ENCODE results near the gene COL16A1. TPM values are rescaled to one million over a fixed set of nuclear protein-coding genes. Genes with fewer than 3 reads are reported as not detected.
A peak's percentile ranks its signal among the peaks of the same experiment; 100 is the strongest.

The COL16A1 gene
- total and polyA plus RNA-seq, 2 of the 13 experiments (the other 11 are each of a cell fraction or from before 2014, with no cell fraction given), result 4.3 to 12.2 TPM

GRCh38 chr1:31644560-31645273 lies 59.1 kb downstream of the COL16A1 start, which contains the start of gene PEF1 (continued):
- TF ChIP-seq ARID4A (CRISPR knock-in tag; IDR thresholded peaks at IDR 0.05; ENCODE audit: borderline replicate concordance), result peak; percentile 88
- peak; percentile 58; the same call in 1 of the 2 replicates for TF ChIP-seq KDM4B (CRISPR knock-in tag; IDR thresholded peaks at IDR 0.05)
- TF ChIP-seq ZNF282 (IDR thresholded peaks at IDR 0.05; ENCODE audit: partially characterized antibody), result no peak
- TF ChIP-seq ZNF496 (CRISPR knock-in tag; IDR thresholded peaks at IDR 0.05; ENCODE audit: insufficient replicate concordance), result no peak
- TF ChIP-seq ETS1 (CRISPR knock-in tag; IDR thresholded peaks at IDR 0.05), result no peak
- TF ChIP-seq ZNF746 (CRISPR knock-in tag; IDR thresholded peaks at IDR 0.05), result no peak; the same call in 1 of the 2 replicates
- peak; percentile 26; the same call in 1 of the 3 replicates for TF ChIP-seq MXI1 (IDR thresholded peaks at IDR 0.05; ENCODE audit: borderline replicate concordance, low read depth, low read length)
- 0 out of 2 replicates have a peak, but pooled peaks have one; percentile 42 for TF ChIP-seq REPIN1 (CRISPR knock-in tag; IDR thresholded peaks at IDR 0.05; ENCODE audit: borderline replicate concordance, low read depth)
- TF ChIP-seq SIN3A (IDR thresholded peaks at IDR 0.05; ENCODE audit: borderline replicate concordance, low read depth, low read length), result no peak
- TF ChIP-seq SSRP1 (CRISPR knock-in tag; IDR thresholded peaks at IDR 0.05), result no peak
- no peak; the same call in 1 of the 2 replicates for TF ChIP-seq GPN1 (CRISPR knock-in tag; IDR thresholded peaks at IDR 0.05; ENCODE audit: borderline replicate concordance)
- TF ChIP-seq, protein P1, sequence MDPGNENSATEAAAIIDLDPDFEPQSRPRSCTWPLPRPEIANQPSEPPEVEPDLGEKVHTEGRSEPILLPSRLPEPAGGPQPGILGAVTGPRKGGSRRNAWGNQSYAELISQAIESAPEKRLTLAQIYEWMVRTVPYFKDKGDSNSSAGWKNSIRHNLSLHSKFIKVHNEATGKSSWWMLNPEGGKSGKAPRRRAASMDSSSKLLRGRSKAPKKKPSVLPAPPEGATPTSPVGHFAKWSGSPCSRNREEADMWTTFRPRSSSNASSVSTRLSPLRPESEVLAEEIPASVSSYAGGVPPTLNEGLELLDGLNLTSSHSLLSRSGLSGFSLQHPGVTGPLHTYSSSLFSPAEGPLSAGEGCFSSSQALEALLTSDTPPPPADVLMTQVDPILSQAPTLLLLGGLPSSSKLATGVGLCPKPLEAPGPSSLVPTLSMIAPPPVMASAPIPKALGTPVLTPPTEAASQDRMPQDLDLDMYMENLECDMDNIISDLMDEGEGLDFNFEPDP (CRISPR knock-in tag; conservative IDR thresholded peaks at IDR 0.05), result 0 out of 2 replicates have a peak, but pooled peaks have one; percentile 81
- TF ChIP-seq ZNF83 (CRISPR knock-in tag; IDR thresholded peaks at IDR 0.05; ENCODE audit: borderline replicate concordance), result no peak
- no peak for TF ChIP-seq ZNF382 (CRISPR knock-in tag; IDR thresholded peaks at IDR 0.05; ENCODE audit: borderline replicate concordance)
- TF ChIP-seq ZNF558 (CRISPR knock-in tag; IDR thresholded peaks at IDR 0.05; ENCODE audit: borderline replicate concordance), result peak; percentile 92; the same call in 1 of the 2 replicates
- 0 out of 2 replicates have a peak, but pooled peaks have one; percentile 58 for TF ChIP-seq ARID2 (CRISPR knock-in tag; IDR thresholded peaks at IDR 0.05; ENCODE audit: borderline replicate concordance)
- TF ChIP-seq, protein P2, sequence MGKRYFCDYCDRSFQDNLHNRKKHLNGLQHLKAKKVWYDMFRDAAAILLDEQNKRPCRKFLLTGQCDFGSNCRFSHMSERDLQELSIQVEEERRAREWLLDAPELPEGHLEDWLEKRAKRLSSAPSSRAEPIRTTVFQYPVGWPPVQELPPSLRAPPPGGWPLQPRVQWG (CRISPR knock-in tag; IDR thresholded peaks at IDR 0.05; ENCODE audit: borderline replicate concordance, low read depth), result no peak
- no peak for TF ChIP-seq FOXP1 (IDR thresholded peaks at IDR 0.05)
- no peak for TF ChIP-seq FOXP1 (CRISPR knock-in tag; IDR thresholded peaks at IDR 0.05)
- TF ChIP-seq, protein P3, sequence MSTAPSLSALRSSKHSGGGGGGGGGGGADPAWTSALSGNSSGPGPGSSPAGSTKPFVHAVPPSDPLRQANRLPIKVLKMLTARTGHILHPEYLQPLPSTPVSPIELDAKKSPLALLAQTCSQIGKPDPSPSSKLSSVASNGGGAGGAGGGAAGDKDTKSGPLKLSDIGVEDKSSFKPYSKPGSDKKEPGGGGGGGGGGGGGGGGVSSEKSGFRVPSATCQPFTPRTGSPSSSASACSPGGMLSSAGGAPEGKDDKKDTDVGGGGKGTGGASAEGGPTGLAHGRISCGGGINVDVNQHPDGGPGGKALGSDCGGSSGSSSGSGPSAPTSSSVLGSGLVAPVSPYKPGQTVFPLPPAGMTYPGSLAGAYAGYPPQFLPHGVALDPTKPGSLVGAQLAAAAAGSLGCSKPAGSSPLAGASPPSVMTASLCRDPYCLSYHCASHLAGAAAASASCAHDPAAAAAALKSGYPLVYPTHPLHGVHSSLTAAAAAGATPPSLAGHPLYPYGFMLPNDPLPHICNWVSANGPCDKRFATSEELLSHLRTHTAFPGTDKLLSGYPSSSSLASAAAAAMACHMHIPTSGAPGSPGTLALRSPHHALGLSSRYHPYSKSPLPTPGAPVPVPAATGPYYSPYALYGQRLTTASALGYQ (CRISPR knock-in tag; IDR thresholded peaks at IDR 0.05), result no peak
- peak; percentile 55; the same call in 1 of the 2 replicates for TF ChIP-seq ZNF205 (CRISPR knock-in tag; IDR thresholded peaks at IDR 0.05)
